GM04504 (cell line): ENCODE results near the gene BGLAP.
A peak's percentile ranks its signal among the peaks of the same experiment; 100 is the strongest.
"Not testable (repeated sequence)": the region's sequence is repeated elsewhere in the genome, so short reads cannot be mapped to it uniquely, and the experiment has no call there.

ENCODE experiments used
- DNase-seq: peaks from one replicate; pipeline ENCODE4 v3.0.0-alpha.2; 2012; ENCODE audit warnings: low read depth

BGLAP gene

GRCh38 chr1:156241926-156242325 lies at the start of gene BGLAP:
Gene BGLAP (plus strand): TSS chr1:156242184. CDS start chr1:156242232, 48 bp downstream.
- DNase-seq = no peak

- no peak for DNase-seq
These were observed 48.8 kb upstream of the BGLAP start for GRCh38 chr1:156193208-156193487.

- DNase-seq = peak; percentile 99
These were observed 48.3 kb upstream of the BGLAP start, which contains the start of gene SLC25A44 for GRCh38 chr1:156193488-156194299. Gene SLC25A44 (plus strand): TSS chr1:156194104. CDS start chr1:156199848, 5,744 bp downstream.

GRCh38 chr1:156194300-156194652 lies 47.7 kb upstream of the BGLAP start:
- no peak for DNase-seq

- no peak for DNase-seq
These were observed 46.1 kb upstream of the BGLAP start for GRCh38 chr1:156195853-156196252.

GRCh38 chr1:156196445-156196844 lies 45.5 kb upstream of the BGLAP start:
- no peak for DNase-seq

GRCh38 chr1:156198831-156199349 lies 43.1 kb upstream of the BGLAP start:
- DNase-seq = no peak

- no peak for DNase-seq
These were observed 41.9 kb upstream of the BGLAP start for GRCh38 chr1:156200044-156200443.

GRCh38 chr1:156203331-156203730 lies 38.7 kb upstream of the BGLAP start:
- DNase-seq = no peak

- no peak for DNase-seq
These were observed 37.3 kb upstream of the BGLAP start for GRCh38 chr1:156204686-156205085.

GRCh38 chr1:156211243-156211642 lies 30.7 kb upstream of the BGLAP start:
- DNase-seq = no peak

GRCh38 chr1:156212130-156212529 lies 29.9 kb upstream of the BGLAP start:
- no peak for DNase-seq

GRCh38 chr1:156212833-156213643 lies 28.9 kb upstream of the BGLAP start, which contains the start of gene PMF1:
Gene PMF1 (plus strand): TSS chr1:156213007. CDS start chr1:156213016, 9 bp downstream.
- peak; percentile 93 for DNase-seq

- DNase-seq = no peak
These were observed 28.4 kb upstream of the BGLAP start for GRCh38 chr1:156213644-156213966.

- no peak for DNase-seq
These were observed 27.8 kb upstream of the BGLAP start for GRCh38 chr1:156214024-156214748.

- DNase-seq = not testable (repeated sequence)
These were observed 25.5 kb upstream of the BGLAP start for GRCh38 chr1:156216361-156217086.

GRCh38 chr1:156217871-156218270 lies 24.1 kb upstream of the BGLAP start:
- DNase-seq = no peak

GRCh38 chr1:156220226-156220625 lies 21.8 kb upstream of the BGLAP start:
- no peak for DNase-seq

GRCh38 chr1:156221986-156222692 lies 19.8 kb upstream of the BGLAP start:
- DNase-seq = no peak

GRCh38 chr1:156225677-156226014 lies 16.3 kb upstream of the BGLAP start:
- no peak for DNase-seq

GRCh38 chr1:156226116-156226538 lies 15.9 kb upstream of the BGLAP start:
- DNase-seq = no peak
